H1 (cell line): Measurements from ENCODE around the gene HYAL1.
A peak's percentile ranks its signal among the peaks of the same experiment; 100 is the strongest.

Experiments used
- CREB1 ChIP-seq: IDR thresholded peaks from 2 replicates; pipeline ENCODE4 v1.6.1; 2012; ENCODE audit warnings: inconsistent platforms
- CTCF ChIP-seq, 3 experiments: IDR thresholded peaks; 1 replicate in 2 of 3; 2 replicates in 1 of 3; pipeline versions ENCODE4 v1.5.1 to v1.6.1; 2011; ENCODE audit warnings: low read length in 3 of 3, mild to moderate bottlenecking in 3 of 3, inconsistent platforms in 2 of 3, low read depth in 1 of 3, moderate library complexity in 1 of 3; ENCODE audit not compliant: insufficient read depth in 1 of 3; ENCODE audit errors: control extremely low read depth in 1 of 3
- POLR2A ChIP-seq, 2 experiments: IDR thresholded peaks; 1 replicate in 1 of 2; 2 replicates in 1 of 2; pipeline ENCODE4 v1.6.1; 2011; ENCODE audit warnings: low read depth in 2 of 2, low read length in 2 of 2, mild to moderate bottlenecking in 2 of 2; ENCODE audit errors: control extremely low read depth in 1 of 2
- POLR2AphosphoS5 ChIP-seq: IDR thresholded peaks from 2 replicates; pipeline ENCODE4 v1.6.1; 2011; ENCODE audit warnings: low read depth, low read length
- RAD21 ChIP-seq, 2 experiments: IDR thresholded peaks in 1 of 2; conservative IDR thresholded peaks in 1 of 2; 2 replicates each; pipeline ENCODE4 v1.6.1; 2011; ENCODE audit warnings: low read depth in 2 of 2, low read length in 2 of 2, improper control_type of control experiment in 1 of 2, inconsistent platforms in 1 of 2, mild to moderate bottlenecking in 1 of 2, moderate library complexity in 1 of 2
- SIN3A ChIP-seq, 2 experiments: IDR thresholded peaks in 1 of 2; conservative IDR thresholded peaks in 1 of 2; 2 replicates each; pipeline ENCODE4 v1.6.1; 2011 to 2012; ENCODE audit warnings: low read length in 2 of 2, improper control_type of control experiment in 1 of 2, low read depth in 1 of 2, mild to moderate bottlenecking in 1 of 2
- USF2 ChIP-seq: IDR thresholded peaks from 2 replicates; pipeline ENCODE4 v1.6.1; 2011; ENCODE audit warnings: low read length, improper control_type of control experiment

GRCh38 chr3:50345586-50346234, 42.3 kb upstream of the HYAL1 start, which contains the start of gene ZMYND10:
- no peak for TF ChIP-seq USF2
- no peak for TF ChIP-seq POLR2A (IDR thresholded peaks at IDR 0.05; ENCODE audit: control extremely low read depth in 1 of 2, low read depth in 2 of 2, low read length in 2 of 2)
- no peak; a peak in 1 of 4 replicates for TF ChIP-seq CTCF (IDR thresholded peaks at IDR 0.05; ENCODE audit: control extremely low read depth in 1 of 3, insufficient read depth in 1 of 3, low read depth in 1 of 3, low read length in 3 of 3)
- TF ChIP-seq RAD21 (IDR thresholded peaks at IDR 0.05 in 1 of 2, conservative IDR thresholded peaks at IDR 0.05 in 1 of 2; ENCODE audit: low read depth in 2 of 2, low read length in 2 of 2) = no peak
- TF ChIP-seq POLR2AphosphoS5 = no peak
- no peak for TF ChIP-seq CREB1
- peak in 1 of 2 experiments; percentile 90; a peak in 2 of 4 replicates for TF ChIP-seq SIN3A (conservative IDR thresholded peaks at IDR 0.05 in 1 of 2, IDR thresholded peaks at IDR 0.05 in 1 of 2; ENCODE audit: low read depth in 1 of 2, low read length in 2 of 2)
